Adrenal gland (tissue), 5 donors: ENCODE measurements around the gene TNS4.

Experiments
- POLR2A ChIP-seq, 2 donors: fragments of 450-650 bp; IDR thresholded peaks; one replicate each; pipeline ENCODE4 v1.6.1; 2017; ENCODE audit warnings: antibody characterized with exemption in 2 of 2, mild to moderate bottlenecking in 2 of 2, moderate library complexity in 1 of 2
- TF ChIP-seq, protein P1 (sequence below), 6 experiments: fragments of 450-650 bp in 4 of 6; fragments of 200-600 bp in 2 of 6; sonication (generic) in 1 of 6; IDR thresholded peaks; 1 replicate in 5 of 6; 2 replicates in 1 of 6; pipeline versions ENCODE4 v1.5.1 to v1.8.0; 2016 to 2021; ENCODE audit warnings: antibody characterized with exemption in 6 of 6, mild to moderate bottlenecking in 2 of 6, moderate library complexity in 1 of 6
- donor health status: DM: no; HTN: no; CAD: no.

DNA sequence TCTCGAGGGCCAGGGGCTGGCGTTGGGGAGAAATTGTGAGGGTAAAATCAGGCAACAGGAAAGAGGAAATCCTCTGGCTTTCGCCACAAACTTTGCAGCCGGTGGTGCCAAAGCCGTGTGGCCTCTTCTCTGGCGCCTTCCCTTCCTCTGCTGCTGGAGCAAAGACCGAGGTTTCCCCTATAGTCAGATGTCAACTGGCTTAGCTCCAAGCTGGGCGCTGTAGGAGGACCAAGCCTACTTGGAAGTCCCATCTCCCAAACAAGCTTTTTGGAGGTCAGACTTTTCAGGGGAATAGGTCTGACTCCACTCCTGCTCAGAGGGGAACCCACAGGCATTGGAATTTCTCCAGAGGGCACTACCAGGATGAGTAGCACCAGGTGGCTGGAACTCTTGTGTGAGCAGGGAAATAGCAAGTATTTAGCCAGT is 53.2 kb downstream of the TNS4 start:
- TF ChIP-seq, protein P1, sequence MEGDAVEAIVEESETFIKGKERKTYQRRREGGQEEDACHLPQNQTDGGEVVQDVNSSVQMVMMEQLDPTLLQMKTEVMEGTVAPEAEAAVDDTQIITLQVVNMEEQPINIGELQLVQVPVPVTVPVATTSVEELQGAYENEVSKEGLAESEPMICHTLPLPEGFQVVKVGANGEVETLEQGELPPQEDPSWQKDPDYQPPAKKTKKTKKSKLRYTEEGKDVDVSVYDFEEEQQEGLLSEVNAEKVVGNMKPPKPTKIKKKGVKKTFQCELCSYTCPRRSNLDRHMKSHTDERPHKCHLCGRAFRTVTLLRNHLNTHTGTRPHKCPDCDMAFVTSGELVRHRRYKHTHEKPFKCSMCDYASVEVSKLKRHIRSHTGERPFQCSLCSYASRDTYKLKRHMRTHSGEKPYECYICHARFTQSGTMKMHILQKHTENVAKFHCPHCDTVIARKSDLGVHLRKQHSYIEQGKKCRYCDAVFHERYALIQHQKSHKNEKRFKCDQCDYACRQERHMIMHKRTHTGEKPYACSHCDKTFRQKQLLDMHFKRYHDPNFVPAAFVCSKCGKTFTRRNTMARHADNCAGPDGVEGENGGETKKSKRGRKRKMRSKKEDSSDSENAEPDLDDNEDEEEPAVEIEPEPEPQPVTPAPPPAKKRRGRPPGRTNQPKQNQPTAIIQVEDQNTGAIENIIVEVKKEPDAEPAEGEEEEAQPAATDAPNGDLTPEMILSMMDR (IDR thresholded peaks at IDR 0.05): no peak
- no peak for TF ChIP-seq POLR2A (IDR thresholded peaks at IDR 0.05)
